Activated T-helper 2 cell treated with anti-CD3 and anti-CD28 coated beads, Interferon-gamma antibody, Interleukin-2, Interleukin-4, amounts not matched to agents 10 μg/mL and 5 μg/mL and 100 μg/mL, durations not matched to agents 14 hours and 24 hours and 36 hours (primary cell): ENCODE results near the gene RRBP1. TPM values are rescaled to one million over a fixed set of nuclear protein-coding genes. Genes with fewer than 3 reads are reported as not detected.

Source experiments
- DNase-seq: peaks from one replicate; pipeline ENCODE4 v3.0.0; 2021; ENCODE audit warnings: low spot score
- H3K27ac Mint-ChIP-seq: one replicate; pipeline ENCODE4 v1.8.0; 2021; ENCODE audit warnings: mixed read lengths
- H3K27me3 Mint-ChIP-seq: one replicate; pipeline ENCODE4 v1.8.0; 2021; ENCODE audit warnings: low read depth, mixed read lengths
- H3K36me3 Mint-ChIP-seq: one replicate; pipeline ENCODE4 v1.8.0; 2021; ENCODE audit warnings: low read depth, mixed read lengths
- H3K4me1 Mint-ChIP-seq: one replicate; pipeline ENCODE4 v1.8.0; 2021; ENCODE audit warnings: low read depth, mixed read lengths
- H3K4me3 Mint-ChIP-seq: one replicate; pipeline ENCODE4 v1.8.0; 2021; ENCODE audit warnings: low read depth, mild to moderate bottlenecking, moderate library complexity, mixed read lengths
- H3K9me3 Mint-ChIP-seq: one replicate; pipeline ENCODE4 v1.8.0; 2021; ENCODE audit warnings: mixed read lengths
- intact Hi-C: fragments of 100-400 bp; cut with micrococcal nuclease; formaldehyde crosslinking; loops from one replicate; pipeline ENCODE4 v1.15.1; 2023
- total RNA-seq: library from RNA; stranded (reverse); gene quantifications from 2 replicates; pipeline ENCODE4 v1.2.3, GENCODE V29; 2022

Gene RRBP1
- total RNA-seq, 1 donor from 2014 or later: 73.6 TPM

- intact Hi-C loops: no loop called here
- DNase-seq: no peak
- Mint-ChIP-seq H3K4me1 (no peaks in the 10 kb centered on the region), H3K27me3 (no peaks in the 10 kb centered on the region), H3K4me3 (no peak overlapping the region), H3K36me3 (peaks cover 27% of the 10 kb centered on the region), H3K27ac (no peak overlapping the region), H3K9me3 (no peaks in the 10 kb centered on the region)
These were observed 54.7 kb downstream of the RRBP1 start for GRCh38 chr20:17627101-17627955.

- H3K36me3 Mint-ChIP-seq: peaks cover 32% of the 10 kb centered on the region
- no peak for DNase-seq
- no peaks in the 10 kb centered on the region for H3K9me3 Mint-ChIP-seq
- no peaks in the 10 kb centered on the region for H3K4me1 Mint-ChIP-seq
- no peak overlapping the region for H3K4me3 Mint-ChIP-seq
- no peak overlapping the region for H3K27ac Mint-ChIP-seq
- intact Hi-C loops: no loop called here
- no peaks in the 10 kb centered on the region for H3K27me3 Mint-ChIP-seq
These were observed 55.6 kb downstream of the RRBP1 start for GRCh38 chr20:17626217-17627007.

DNA sequence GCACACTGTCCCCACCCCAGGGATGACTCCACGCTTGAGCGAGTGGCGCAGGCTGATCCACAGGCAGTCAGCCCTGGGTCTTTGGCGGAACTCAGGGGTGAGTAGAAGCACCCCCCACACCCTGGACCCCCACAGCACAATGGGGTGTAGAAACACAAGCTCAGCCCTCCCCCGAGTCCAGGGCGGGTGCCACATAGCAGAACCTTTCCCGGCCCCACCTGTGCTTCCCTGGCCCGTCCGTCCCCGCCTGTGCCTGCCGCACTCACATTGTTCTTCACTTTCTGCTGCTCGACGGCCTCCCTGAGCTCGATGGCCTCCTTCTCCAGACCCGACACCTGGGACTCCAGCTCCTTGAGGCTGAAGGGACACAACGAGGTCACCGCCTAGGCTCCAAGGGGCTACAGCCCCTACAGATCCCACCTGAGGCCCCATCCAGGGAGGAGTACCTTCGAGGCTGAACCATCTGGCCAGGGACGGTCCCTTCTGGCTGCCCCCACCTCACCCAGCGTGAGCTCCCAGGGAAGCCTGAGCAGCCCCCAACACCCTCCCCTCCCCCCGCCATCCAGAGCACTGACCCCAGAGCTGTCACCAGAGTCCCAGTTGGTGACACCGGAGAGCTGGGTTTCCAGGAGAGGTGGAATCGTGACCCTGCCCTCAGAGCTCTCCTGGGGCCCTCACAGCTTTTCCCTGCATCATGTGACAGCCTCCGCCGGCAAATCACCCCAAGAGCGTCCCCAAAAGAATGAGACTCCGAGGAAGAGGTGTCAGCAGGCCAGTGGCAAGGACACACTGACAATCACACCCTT, 56.6 kb downstream of the RRBP1 start:
- intact Hi-C loops: no loop called here
- Mint-ChIP-seq H3K27ac (no peak overlapping the region), H3K36me3 (peaks cover 35% of the 10 kb centered on the region)

GRCh38 chr20:17624551-17625245, 57.3 kb downstream of the RRBP1 start:
- no peaks in the 10 kb centered on the region for H3K27me3 Mint-ChIP-seq
- no peak for DNase-seq
- H3K4me3 Mint-ChIP-seq: no peak overlapping the region
- H3K9me3 Mint-ChIP-seq: no peaks in the 10 kb centered on the region
- peaks cover 34% of the 10 kb centered on the region for H3K36me3 Mint-ChIP-seq
- no peak overlapping the region for H3K27ac Mint-ChIP-seq
- intact Hi-C loops: no loop called here
- no peaks in the 10 kb centered on the region for H3K4me1 Mint-ChIP-seq

More for the DNA sequence above, 56.6 kb downstream of the RRBP1 start:
- Mint-ChIP-seq H3K27me3 (no peaks in the 10 kb centered on the region), H3K4me3 (no peak overlapping the region), H3K9me3 (no peaks in the 10 kb centered on the region), H3K4me1 (no peaks in the 10 kb centered on the region)
- DNase-seq: no peak

- no peak for DNase-seq
- Mint-ChIP-seq H3K9me3 (no peaks in the 10 kb centered on the region), H3K36me3 (peaks cover 36% of the 10 kb centered on the region), H3K4me1 (no peaks in the 10 kb centered on the region), H3K4me3 (no peak overlapping the region), H3K27me3 (no peaks in the 10 kb centered on the region), H3K27ac (no peak overlapping the region)
- intact Hi-C loops: no loop called here
These were observed 58.0 kb downstream of the RRBP1 start for GRCh38 chr20:17624070-17624469.

GRCh38 chr20:17622851-17623508, 59.1 kb downstream of the RRBP1 start:
- intact Hi-C loops: no loop called here
- H3K27ac Mint-ChIP-seq: no peak overlapping the region
- H3K9me3 Mint-ChIP-seq: no peaks in the 10 kb centered on the region
- DNase-seq: no peak
- H3K36me3 Mint-ChIP-seq: peaks cover 32% of the 10 kb centered on the region
- H3K27me3 Mint-ChIP-seq: no peaks in the 10 kb centered on the region
- no peak overlapping the region for H3K4me3 Mint-ChIP-seq
- no peaks in the 10 kb centered on the region for H3K4me1 Mint-ChIP-seq

DNA sequence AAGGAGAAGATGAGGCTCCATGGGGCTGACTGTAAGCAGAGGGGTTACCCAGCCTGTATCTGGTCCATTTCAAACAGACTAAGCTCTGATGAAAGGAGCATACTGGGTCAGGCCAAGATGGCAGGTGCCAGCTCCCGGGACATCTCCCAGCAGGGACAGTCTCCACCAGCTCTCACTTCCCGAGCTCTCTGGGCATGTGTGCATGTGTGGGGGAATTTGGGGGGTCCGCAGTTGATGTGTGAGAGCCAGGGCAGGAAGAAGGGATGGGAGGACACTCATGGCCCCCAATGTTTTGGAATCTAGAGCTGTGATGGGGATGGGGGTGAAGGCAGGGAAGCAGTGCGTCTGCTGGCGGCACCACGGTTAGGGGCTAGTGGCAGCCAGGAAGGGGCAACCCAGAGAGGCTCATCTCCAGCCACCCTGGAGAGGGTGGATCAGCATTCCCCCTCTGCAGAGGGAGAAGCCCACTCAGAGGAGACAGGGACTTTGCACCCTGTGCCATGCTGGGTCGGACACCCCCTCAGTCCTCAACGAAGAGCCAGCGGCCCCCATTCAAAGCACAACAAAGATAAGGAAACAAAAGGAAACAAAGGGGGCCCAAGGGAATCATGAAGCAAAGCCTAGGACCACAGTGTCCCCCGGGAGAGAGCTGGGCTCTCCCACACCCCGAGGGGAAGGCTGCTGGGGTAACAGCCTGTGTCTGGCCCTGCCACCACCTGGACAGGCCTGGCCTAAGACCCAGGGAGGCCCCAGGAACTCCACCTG, 59.8 kb downstream of the RRBP1 start:
- intact Hi-C loops: no loop called here
- Mint-ChIP-seq H3K27me3 (no peaks in the 10 kb centered on the region), H3K36me3 (peaks cover 33% of the 10 kb centered on the region), H3K4me1 (no peaks in the 10 kb centered on the region), H3K9me3 (no peaks in the 10 kb centered on the region), H3K4me3 (no peak overlapping the region), H3K27ac (no peak overlapping the region)
- no peak for DNase-seq

GRCh38 chr20:17621229-17621968, 60.6 kb downstream of the RRBP1 start:
- no peak for DNase-seq
- no peak overlapping the region for H3K27ac Mint-ChIP-seq
- peaks cover 35% of the 10 kb centered on the region for H3K36me3 Mint-ChIP-seq
- no peak overlapping the region for H3K4me3 Mint-ChIP-seq
- intact Hi-C loops: no loop called here
- H3K4me1 Mint-ChIP-seq: no peaks in the 10 kb centered on the region
- no peaks in the 10 kb centered on the region for H3K27me3 Mint-ChIP-seq
- H3K9me3 Mint-ChIP-seq: no peaks in the 10 kb centered on the region

DNA sequence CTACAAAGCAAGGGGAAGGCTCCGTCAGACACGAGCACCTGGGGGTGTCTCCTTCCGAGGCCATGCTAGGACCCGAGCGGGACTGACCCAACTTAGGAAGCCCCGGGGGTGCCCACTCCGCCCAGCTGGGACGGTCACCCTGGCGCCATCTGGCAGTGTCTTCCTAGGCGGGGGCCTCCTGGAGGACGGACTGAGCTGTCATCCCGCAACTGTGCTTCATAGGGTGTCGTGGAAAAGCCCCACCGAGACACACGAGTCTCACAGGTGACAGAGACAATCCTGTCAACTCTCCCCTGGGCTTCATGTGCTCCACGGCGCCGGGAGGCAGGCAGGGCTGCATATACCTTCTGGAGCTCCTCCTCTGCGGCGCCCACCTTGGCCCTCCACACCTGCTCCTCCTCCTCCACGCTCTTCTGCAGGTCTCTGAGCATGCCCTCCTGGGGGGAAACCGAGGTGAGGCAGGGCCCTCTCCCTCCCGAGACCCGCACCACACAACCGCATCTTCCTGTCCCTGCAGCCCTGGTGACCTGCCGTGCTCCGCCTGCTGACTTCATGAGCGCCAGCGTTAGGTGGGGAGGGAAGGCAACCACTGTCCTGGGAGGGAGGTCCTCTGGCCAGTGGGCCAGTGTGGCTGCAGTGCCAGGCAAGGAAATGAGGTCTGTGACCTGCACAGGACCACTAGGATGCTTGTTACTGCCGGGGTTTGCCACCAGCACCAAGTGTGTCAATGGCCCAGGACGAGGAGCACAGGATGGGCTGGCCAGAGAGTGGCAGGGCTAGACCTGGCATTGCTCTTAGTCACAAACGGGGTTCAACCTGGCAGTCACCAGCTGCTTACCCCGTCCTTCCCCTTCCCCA, 61.4 kb downstream of the RRBP1 start:
- H3K4me3 Mint-ChIP-seq: no peak overlapping the region
- no peak for DNase-seq
- intact Hi-C loops: no loop called here
- no peaks in the 10 kb centered on the region for H3K27me3 Mint-ChIP-seq
- H3K36me3 Mint-ChIP-seq: peaks cover 30% of the 10 kb centered on the region
- H3K9me3 Mint-ChIP-seq: no peaks in the 10 kb centered on the region
- H3K27ac Mint-ChIP-seq: no peak overlapping the region
- no peaks in the 10 kb centered on the region for H3K4me1 Mint-ChIP-seq

DNA sequence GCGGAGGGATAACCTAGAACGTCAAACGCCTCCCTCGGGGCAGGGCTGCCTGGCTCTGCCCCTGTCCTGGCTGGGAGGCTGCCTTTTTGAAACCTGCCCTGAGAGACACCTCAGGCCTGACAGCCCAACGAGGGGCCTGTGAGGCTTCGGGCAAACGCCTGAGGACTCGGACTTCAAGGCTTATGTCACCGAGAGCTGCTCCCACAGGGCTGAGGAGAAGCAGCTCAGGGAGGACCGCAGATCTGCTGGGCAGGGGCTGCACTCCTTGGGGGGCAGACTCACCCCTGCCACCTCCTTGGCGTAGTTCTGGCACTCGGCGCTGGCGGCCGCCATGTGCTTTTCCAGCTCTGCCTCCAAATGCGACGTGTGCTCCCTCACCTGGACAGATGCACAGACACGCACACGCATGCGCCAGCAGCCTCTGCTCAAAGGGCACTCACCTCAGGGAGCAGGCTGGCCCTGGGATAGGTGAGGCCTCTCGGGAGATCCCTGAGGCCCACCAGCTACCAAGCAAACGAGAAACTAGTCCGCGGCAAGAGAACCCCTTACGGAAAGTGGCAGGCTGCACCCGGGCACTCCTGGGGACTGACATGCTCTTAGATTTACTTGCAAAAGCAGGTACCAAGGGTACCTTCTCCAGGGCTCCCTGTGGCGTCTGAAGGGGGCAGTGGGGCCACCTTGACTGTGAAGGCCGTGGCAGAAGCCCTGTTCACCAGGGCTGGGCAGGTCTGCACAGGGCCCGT, 62.5 kb downstream of the RRBP1 start:
- no peak overlapping the region for H3K27ac Mint-ChIP-seq
- H3K9me3 Mint-ChIP-seq: no peaks in the 10 kb centered on the region
- H3K4me1 Mint-ChIP-seq: no peaks in the 10 kb centered on the region
- no peak overlapping the region for H3K4me3 Mint-ChIP-seq
- DNase-seq: no peak
- intact Hi-C loops: no loop called here
- no peaks in the 10 kb centered on the region for H3K27me3 Mint-ChIP-seq
- peaks cover 30% of the 10 kb centered on the region for H3K36me3 Mint-ChIP-seq
